PC-9 (cell line): ENCODE measurements around the gene MISP3. TPM values are rescaled to one million over a fixed set of nuclear protein-coding genes. Genes with fewer than 3 reads are reported as not detected.

ENCODE experiments used
- BruUV-seq: library from RNA; stranded (reverse); fragments of 400-500 nt; replicated peaks from 2 replicates; lab custom pipeline; 2021; lab: Mats Ljungman, UMichigan
- CTCF ChIA-PET: fragments of 300-600 bp; sonication (Branson Sonifier 250); formaldehyde crosslinking; loops from one replicate; lab custom pipeline; 2022; ENCODE audit warnings: antibody characterized with exemption; lab: Charles Lee
- POLR2A ChIA-PET: fragments of 300-600 bp; sonication (Branson Sonifier 250); formaldehyde crosslinking; loops from one replicate; lab custom pipeline; 2022; ENCODE audit warnings: antibody characterized with exemption; ENCODE audit not compliant: unreplicated experiment; lab: Charles Lee
- DNase-seq, 2 experiments: peaks; one replicate each; pipeline versions ENCODE4 v3.0.0 to v3.0.0-alpha.2; 2015 to 2022; ENCODE audit warnings: mixed read lengths in 1 of 2
- H2AFZ ChIP-seq: fragments of 200-600 bp; sonication (generic); 2 replicates; pipeline ENCODE4 v1.8.1; 2017; ENCODE audit warnings: antibody characterized with exemption
- H3F3A ChIP-seq: fragments of 200-600 bp; sonication (generic); 2 replicates; pipeline ENCODE4 v1.8.1; 2017; ENCODE audit warnings: antibody characterized with exemption, mild to moderate bottlenecking, low read depth; ENCODE audit not compliant: insufficient read depth
- H3K27ac ChIP-seq: fragments of 200-600 bp; sonication (generic); 2 replicates; pipeline ENCODE4 v1.6.1; 2016; ENCODE audit warnings: mixed run types
- H3K27me3 ChIP-seq: fragments of 200-600 bp; sonication (generic); 2 replicates; pipeline ENCODE4 v1.6.1; 2016; ENCODE audit warnings: low read depth, mixed run types; ENCODE audit not compliant: insufficient read depth
- H3K36me3 ChIP-seq: fragments of 200-600 bp; sonication (generic); 2 replicates; pipeline ENCODE4 v1.6.1; 2016; ENCODE audit warnings: low read depth, mixed run types
- H3K4me1 ChIP-seq: fragments of 200-600 bp; sonication (generic); replicated peaks from 2 replicates; pipeline ENCODE4 v1.6.1; 2016; ENCODE audit warnings: mixed run types; ENCODE audit not compliant: insufficient read depth
- H3K4me2 ChIP-seq: fragments of 200-600 bp; sonication (generic); 2 replicates; pipeline ENCODE4 v1.6.1; 2017; ENCODE audit warnings: mixed run types
- H3K4me3 ChIP-seq: fragments of 200-600 bp; sonication (generic); 2 replicates; pipeline ENCODE4 v1.6.1; 2016; ENCODE audit warnings: mixed run types
- H3K79me2 ChIP-seq: fragments of 200-600 bp; sonication (generic); 2 replicates; pipeline ENCODE4 v1.6.1; 2017; ENCODE audit warnings: low read depth, mixed run types
- H3K9me2 ChIP-seq: fragments of 200-600 bp; sonication (generic); 2 replicates; pipeline ENCODE4 v1.8.1; 2017; ENCODE audit warnings: mild to moderate bottlenecking; ENCODE audit not compliant: insufficient read depth
- H3K9me3 ChIP-seq: fragments of 200-600 bp; sonication (generic); 2 replicates; pipeline ENCODE4 v1.8.1; 2016; ENCODE audit warnings: low read depth; ENCODE audit not compliant: insufficient read depth
- H4K20me1 ChIP-seq: fragments of 200-600 bp; sonication (generic); 2 replicates; pipeline ENCODE4 v1.8.1; 2017; ENCODE audit not compliant: insufficient read depth
- EZH2 ChIP-seq: fragments of 200-600 bp; sonication (generic); IDR thresholded peaks from 2 replicates; pipeline ENCODE4 v1.8.0; 2017; ENCODE audit warnings: antibody characterized with exemption, low read depth
- intact Hi-C: fragments of 100-400 bp; cut with micrococcal nuclease; formaldehyde crosslinking; loops from one replicate; pipeline ENCODE4 v1.10.0; 2022; ENCODE audit not compliant: unreplicated experiment
- total RNA-seq: library from RNA; stranded (reverse); gene quantifications from 2 replicates; pipeline ENCODE4 v1.2.3, GENCODE V29; 2021
- TF ChIP-seq, protein P1 (sequence below): fragments of 200-600 bp; sonication (generic); conservative IDR thresholded peaks from 2 replicates; pipeline ENCODE4 v1.6.1; 2017; ENCODE audit warnings: mixed run types, antibody characterized with exemption, mild to moderate bottlenecking, moderate library complexity

The MISP3 gene
- total RNA-seq, 1 experiment from 2014 or later = 6.7 TPM

DNA sequence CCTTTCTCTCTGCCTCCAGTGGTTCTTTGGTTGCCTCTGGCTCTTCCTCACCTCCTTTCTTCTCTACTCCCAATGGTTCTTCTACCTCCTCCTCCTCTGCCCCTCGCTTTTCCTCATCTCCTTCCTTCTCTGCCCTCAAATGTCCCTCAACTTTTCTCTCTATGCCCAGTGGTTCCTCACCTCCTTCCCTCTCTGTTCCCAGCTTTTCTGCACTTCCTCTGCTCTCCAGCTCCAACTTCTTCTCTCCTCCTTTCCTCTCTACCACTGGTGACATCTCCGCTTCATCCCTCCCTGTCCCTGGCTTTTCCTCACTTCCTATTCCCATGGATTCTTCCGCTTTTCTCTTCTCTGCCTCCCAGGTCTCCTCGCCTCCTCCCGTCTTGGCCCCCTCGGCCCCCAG, 18.5 kb upstream of the MISP3 start:
- Histone ChIP-seq H3K36me3 (no peaks in the 10 kb centered on the region), H3K4me1 (no peaks in the 10 kb centered on the region), H4K20me1 (no peaks in the 10 kb centered on the region), H2AFZ (no peak overlapping the region), H3K4me2 (no peak overlapping the region), H3K79me2 (no peaks in the 10 kb centered on the region), H3F3A (no peaks in the 10 kb centered on the region), H3K27me3 (no peaks in the 10 kb centered on the region), H3K4me3 (no peak overlapping the region), H3K27ac (no peak overlapping the region), H3K9me2 (no peaks in the 10 kb centered on the region), H3K9me3 (no peaks in the 10 kb centered on the region)
- ChIA-PET POLR2A (no interaction called here), CTCF (interaction anchor here (0.5 to 0.6 kb wide), 2 partner anchors 23 to 203 kb away, joined by 3 read pairs; partner anchors contain the start of gene IL27RA)
- intact Hi-C loops = no loop called here
- DNase-seq = no peak
- TF ChIP-seq EZH2 = no peak
- TF ChIP-seq, protein P1, sequence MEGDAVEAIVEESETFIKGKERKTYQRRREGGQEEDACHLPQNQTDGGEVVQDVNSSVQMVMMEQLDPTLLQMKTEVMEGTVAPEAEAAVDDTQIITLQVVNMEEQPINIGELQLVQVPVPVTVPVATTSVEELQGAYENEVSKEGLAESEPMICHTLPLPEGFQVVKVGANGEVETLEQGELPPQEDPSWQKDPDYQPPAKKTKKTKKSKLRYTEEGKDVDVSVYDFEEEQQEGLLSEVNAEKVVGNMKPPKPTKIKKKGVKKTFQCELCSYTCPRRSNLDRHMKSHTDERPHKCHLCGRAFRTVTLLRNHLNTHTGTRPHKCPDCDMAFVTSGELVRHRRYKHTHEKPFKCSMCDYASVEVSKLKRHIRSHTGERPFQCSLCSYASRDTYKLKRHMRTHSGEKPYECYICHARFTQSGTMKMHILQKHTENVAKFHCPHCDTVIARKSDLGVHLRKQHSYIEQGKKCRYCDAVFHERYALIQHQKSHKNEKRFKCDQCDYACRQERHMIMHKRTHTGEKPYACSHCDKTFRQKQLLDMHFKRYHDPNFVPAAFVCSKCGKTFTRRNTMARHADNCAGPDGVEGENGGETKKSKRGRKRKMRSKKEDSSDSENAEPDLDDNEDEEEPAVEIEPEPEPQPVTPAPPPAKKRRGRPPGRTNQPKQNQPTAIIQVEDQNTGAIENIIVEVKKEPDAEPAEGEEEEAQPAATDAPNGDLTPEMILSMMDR = no peak
- no TSS peak for BruUV-seq

DNA sequence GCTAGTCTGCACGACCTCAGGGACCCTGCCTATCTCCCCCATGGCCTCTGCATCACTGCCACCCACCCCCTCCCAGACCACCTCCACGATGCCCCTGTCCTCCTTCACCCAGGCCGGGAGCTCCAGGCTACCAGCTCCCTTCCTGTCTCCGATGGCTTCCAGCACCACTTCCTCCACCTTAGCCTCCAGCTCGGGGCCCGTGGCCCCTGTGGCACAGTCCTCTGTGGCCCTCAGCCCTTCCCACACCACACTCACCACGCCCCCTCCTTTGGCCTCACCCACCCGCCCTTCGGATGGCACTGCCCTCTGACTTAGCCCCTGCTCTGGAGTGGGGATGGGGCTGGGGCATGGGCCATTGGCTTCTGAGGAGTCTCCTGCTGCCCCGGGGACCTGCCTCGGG, 17.9 kb upstream of the MISP3 start:
- Histone ChIP-seq H4K20me1 (no peaks in the 10 kb centered on the region), H3K4me2 (no peak overlapping the region), H3K9me2 (no peaks in the 10 kb centered on the region), H3K36me3 (no peaks in the 10 kb centered on the region), H3K79me2 (no peaks in the 10 kb centered on the region), H2AFZ (no peak overlapping the region), H3F3A (peaks cover 2% of the 10 kb centered on the region; the same call in 1 of the 2 replicates), H3K27ac (no peak overlapping the region), H3K9me3 (no peaks in the 10 kb centered on the region), H3K27me3 (no peaks in the 10 kb centered on the region), H3K4me1 (no peaks in the 10 kb centered on the region), H3K4me3 (no peak overlapping the region)
- no peak for TF ChIP-seq EZH2
- TF ChIP-seq, protein P1 = no peak
- intact Hi-C loops = no loop called here
- ChIA-PET CTCF (no interaction called here), POLR2A (no interaction called here)
- no TSS peak for BruUV-seq
- no peak for DNase-seq

DNA sequence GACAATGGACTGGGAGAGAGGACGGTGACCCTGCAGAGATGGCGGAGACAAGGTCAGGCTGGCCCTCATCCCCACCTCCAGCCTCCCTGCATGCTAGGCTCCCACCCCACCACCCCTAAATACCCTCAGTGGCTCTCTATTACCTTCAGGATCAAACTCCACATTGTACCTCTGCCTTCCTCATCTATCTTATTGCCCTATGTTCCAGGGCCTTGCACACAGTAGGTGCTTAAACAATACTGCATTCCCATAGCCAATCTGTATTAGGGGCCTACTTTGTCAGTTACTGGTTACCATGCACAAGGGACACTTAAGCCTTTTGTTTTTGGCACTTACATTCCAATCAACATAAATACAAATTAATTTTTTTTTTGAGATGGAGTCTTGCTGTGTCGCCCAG, 17.2 kb upstream of the MISP3 start:
- H2AFZ ChIP-seq = no peak overlapping the region
- intact Hi-C loops = no loop called here
- no peaks in the 10 kb centered on the region for H3K9me3 ChIP-seq
- BruUV-seq = no TSS peak
- peaks cover 7% of the 10 kb centered on the region; the same call in 1 of the 2 replicates for H3F3A ChIP-seq
- no peak for DNase-seq
- CTCF ChIA-PET = no interaction called here
- H3K9me2 ChIP-seq = no peaks in the 10 kb centered on the region
- no peaks in the 10 kb centered on the region for H3K36me3 ChIP-seq
- no peak overlapping the region for H3K4me2 ChIP-seq
- H3K27ac ChIP-seq = no peak overlapping the region
- H4K20me1 ChIP-seq = no peaks in the 10 kb centered on the region
- no peaks in the 10 kb centered on the region for H3K27me3 ChIP-seq
- TF ChIP-seq, protein P1 = no peak
- TF ChIP-seq EZH2 = no peak
- H3K4me3 ChIP-seq = no peak overlapping the region
- H3K4me1 ChIP-seq = no peaks in the 10 kb centered on the region
- H3K79me2 ChIP-seq = no peaks in the 10 kb centered on the region
- POLR2A ChIA-PET = no interaction called here
